HG02642 (cell line): Measurements from ENCODE around the gene VAMP5.
A peak's percentile ranks its signal among the peaks of the same experiment; 100 is the strongest.
"Not testable (repeated sequence)": the region's sequence is repeated elsewhere in the genome, so short reads cannot be mapped to it uniquely, and the experiment has no call there.

Experiments
- ATAC-seq: cut with Tn5 transposase; IDR thresholded peaks from one replicate; pipeline ENCODE4 v1.9.1; 2021; ENCODE audit warnings: mild to moderate bottlenecking; ENCODE audit not compliant: unreplicated experiment, poor library complexity

VAMP5 gene

DNA sequence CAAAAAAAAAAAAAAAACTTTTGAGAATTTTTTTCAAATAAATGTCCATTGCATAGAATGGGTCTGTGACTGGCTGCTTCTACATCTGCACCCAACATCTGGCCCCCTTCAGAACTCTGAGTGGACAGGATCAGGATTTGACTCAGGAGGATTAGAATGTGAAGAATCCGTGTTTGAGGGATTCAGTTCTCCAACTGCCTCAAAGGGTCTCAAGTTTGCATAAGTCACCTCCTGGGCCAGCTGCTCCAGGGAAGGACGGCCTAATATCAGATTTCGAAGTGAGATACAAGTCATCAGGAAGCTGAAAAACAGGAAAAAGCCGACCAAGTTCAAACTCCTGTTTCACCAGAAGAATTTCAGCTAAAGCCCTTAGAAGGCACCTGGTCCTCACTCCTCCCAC lies 34.4 kb upstream of the VAMP5 start:
- ATAC-seq = no peak

GRCh38 chr2:85550486-85550885 lies 33.7 kb upstream of the VAMP5 start:
- ATAC-seq = no peak

DNA sequence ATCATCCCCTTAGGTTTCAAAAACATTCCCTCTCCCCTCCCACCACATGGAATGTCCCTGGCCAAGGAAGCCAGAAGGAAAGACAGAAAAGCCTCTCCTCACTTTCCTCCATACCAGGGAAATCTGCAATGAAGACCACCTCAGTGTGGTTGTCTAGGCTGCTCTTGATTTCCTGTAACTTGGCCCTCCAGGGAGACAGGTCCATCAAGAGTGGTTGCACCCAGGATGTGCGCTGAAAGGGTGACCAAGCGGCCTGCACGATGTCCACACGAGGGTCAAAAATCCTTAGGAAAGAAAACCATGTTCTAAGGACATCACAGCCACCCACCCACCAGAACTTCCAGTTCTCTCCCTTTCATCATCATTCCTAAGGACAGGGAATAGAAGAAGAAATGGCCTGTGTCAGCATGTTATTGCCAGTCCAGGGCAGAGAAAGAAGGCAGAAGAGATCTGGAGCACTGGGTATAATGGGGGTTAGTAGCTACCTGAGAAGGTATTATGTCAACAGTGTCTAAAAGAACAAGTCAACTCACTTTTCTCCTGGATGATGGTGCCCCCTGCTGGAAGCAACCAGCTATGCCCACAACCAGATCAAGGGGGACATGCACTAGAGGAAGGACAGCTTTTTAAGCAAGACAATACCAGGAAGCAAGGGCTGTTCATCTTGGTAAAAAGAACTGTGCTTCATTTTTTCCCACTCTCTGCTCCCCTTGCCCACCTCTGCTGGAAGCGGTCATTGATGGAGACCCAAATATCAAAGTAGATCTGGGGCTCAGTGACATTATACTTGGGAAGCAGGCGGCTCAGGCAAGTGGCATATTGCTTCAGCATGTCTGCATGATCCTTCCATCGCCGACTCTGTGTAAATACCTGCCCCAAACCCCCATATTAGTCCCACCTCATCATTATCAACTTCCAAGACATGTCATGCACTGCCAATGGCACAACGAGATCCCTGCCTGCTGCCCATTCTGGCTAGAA lies 32.2 kb upstream of the VAMP5 start:
- peak; percentile 74 for ATAC-seq

GRCh38 chr2:85553184-85553583 lies 31.0 kb upstream of the VAMP5 start:
- ATAC-seq = no peak

DNA sequence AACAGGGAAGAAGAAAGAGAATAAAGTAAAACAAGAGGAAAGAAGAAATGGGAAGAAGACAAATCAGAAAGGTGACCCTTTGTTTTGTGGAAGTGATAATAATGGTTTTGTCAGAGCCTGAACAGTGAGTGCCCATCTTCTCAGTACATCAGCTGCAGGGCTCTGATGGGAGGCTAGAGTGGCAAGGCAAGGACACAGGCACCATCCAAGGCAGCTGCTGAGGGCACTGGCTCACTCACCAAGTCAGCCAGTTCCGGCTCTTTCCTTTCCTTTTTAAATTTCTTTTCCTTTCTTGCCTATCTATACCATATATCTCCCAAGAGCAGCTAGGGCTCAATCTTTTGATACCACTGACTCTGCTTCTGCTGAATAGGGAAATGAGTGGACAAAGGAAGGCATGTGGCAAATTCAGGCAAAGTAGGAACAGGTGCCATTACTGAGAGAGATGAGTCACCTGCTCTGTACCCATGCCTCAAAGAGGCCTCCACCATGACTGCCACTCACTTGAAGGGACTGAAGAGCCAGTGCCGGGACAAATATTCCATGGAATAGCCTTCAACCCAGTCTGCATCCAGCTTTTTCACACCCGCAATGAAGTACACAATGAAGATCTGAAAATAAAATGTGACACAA lies 29.1 kb upstream of the VAMP5 start:
- no peak for ATAC-seq

DNA sequence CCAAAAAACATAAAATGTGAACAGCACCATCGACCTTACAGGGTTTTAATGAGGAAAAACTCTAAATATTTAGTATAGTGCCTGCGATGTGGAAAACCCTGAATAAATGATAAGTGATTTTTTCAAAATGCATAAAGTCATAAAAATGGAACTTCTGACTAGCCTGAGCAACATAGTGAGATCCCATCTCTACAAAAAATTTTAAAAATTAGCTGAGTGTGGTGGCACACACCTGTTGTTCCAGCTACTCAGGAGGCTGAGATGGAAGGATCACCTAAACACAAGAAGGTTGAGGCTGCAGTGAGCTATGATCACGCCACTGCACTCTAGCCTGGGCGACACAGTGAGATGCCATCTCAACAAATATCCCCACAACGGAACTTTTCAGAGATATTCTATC lies 27.1 kb upstream of the VAMP5 start:
- no peak for ATAC-seq

DNA sequence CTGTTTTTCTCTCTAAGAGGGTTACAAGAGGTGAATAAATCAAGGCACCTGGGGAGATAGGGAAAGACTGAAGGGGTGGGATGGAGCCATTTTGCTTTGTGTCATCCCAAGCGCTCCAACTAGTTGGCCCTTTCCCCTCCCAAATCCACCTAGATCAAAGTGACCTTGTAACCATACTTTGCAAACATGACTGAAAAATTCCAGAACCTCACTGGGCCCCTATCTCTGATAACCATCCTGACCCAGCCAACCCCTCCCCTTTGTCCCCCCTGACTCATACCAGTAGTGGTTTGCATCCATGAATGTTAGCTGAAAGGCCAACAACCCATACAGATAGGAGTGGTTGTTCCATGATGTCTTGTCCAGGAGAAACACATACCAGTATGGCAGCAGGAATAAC lies 26.1 kb upstream of the VAMP5 start:
- no peak for ATAC-seq

GRCh38 chr2:85560403-85560726 lies 23.9 kb upstream of the VAMP5 start:
- not testable (repeated sequence) for ATAC-seq

DNA sequence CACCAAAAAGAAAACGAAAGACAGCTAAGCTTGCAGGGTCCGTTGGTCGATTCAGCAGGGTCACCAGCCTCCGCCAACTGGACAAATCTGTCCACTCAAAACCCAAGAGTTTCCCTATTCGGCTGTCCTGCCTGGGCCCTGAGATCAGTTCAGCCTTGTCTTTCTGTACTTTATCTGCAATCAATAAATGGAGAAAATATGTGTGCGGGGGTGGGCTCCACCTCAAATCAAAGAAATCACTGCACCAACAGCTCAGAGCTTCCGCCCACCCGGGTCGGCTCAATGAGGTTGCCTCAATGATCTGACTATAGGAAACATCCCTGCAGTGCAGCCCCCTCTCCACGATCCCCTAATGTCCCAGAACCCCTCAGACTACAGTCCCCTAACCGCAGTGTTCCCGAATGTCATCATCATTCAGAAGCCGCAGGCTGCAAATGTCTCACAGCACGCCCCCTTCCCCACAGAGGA lies 23.4 kb upstream of the VAMP5 start:
- ATAC-seq = peak; percentile 29

DNA sequence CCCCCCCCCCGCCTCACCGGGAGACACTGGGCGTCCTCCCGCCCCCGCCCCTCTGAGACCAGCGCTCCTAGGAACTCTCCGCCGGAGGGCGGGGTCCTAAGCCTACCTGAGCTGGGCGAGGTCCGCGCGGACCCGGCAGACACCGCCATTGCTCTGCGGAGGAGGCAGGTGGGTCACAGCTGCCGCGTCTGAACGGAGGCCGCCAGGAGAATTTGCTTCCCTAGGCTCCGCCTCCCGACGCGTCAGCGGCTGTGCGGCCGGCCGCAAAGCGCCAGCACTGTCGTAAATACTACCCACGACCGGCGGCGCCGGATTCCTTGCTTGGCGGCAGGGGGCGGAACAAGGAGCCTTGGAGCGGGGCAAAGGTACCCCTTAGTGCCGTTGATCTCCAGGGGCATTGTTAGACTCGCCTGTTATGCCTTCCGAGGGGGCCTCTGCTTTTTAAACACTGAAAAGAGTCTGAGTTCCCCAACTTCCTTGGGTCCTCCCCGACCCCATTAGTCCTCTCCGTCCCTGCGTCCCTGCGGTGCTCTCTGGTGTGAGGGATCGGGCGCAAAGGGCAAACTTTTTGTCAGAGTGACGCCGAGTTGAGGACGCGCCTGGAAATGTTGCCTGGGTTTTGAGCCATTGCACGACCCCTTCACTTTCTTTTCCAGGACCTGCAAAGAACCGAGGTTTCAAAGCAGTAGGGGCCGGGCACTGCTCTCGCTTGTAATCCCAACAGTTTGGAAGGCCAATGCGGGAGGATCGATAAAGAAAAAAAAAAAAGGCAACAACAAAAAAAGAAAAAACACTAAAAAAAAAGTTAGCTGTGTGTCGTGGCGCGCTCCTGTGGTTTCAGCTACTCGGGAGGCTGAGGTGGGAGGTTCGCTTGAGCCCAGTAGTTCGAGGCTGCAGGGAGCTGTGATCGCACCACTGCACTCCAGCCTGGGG lies 22.7 kb upstream of the VAMP5 start, which contains the start of gene GGCX:
GGCX (minus strand) TSS at position 214 of the 933 bp plus-strand sequence; CDS start at position 149, 65 bp downstream.
- ATAC-seq = peak; percentile 91

DNA sequence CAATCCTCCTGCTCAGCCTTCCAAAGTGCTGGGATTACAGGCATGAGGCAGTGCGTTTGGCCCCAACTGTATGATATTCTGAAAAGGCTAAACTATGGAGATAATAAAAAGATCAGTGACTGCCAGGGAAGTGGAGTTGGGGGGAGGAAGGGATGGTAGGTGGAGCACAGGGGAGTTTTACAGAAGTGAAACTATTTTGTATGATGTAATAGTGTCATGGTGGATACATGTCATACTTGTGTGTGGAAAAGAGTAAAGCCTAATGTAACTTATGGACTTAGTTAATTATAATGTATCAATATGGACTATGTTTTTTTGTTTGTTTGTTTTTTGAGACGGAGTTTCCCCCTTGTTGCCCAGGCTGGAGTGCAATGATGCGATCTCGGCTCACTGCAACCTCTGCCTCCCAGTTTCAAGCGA lies 20.1 kb upstream of the VAMP5 start:
- no peak for ATAC-seq

- ATAC-seq = no peak
Observed at GRCh38 chr2:85566265-85566664, 18.0 kb upstream of the VAMP5 start.

DNA sequence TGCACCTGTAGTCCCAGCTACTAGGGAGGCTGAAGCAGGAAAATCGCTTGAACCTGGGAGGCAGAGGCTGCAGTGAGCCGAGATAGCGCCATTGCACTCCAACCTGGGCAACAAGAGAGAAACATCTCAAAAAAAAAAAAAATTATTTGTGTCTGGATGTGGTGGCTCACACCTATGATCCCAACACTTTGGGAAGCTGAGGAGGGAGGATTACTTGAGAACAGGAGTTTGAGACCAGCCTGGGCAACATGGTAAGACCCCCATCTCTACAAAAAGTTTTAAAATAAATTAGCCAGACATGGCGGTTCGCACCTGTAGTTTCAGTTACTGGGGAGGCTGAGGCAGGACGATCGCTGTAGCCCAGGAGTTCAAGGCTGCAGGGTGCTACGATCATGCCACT lies 8.5 kb upstream of the VAMP5 start:
- ATAC-seq = no peak

- ATAC-seq = no peak
Observed at GRCh38 chr2:85577063-85577385, 7.2 kb upstream of the VAMP5 start.

- peak; percentile 66 for ATAC-seq
Observed at GRCh38 chr2:85577386-85578242, 6.6 kb upstream of the VAMP5 start, which contains the start of gene VAMP8. Gene VAMP8 (plus strand): TSS chr2:85577586. CDS start chr2:85577647, 61 bp downstream.

DNA sequence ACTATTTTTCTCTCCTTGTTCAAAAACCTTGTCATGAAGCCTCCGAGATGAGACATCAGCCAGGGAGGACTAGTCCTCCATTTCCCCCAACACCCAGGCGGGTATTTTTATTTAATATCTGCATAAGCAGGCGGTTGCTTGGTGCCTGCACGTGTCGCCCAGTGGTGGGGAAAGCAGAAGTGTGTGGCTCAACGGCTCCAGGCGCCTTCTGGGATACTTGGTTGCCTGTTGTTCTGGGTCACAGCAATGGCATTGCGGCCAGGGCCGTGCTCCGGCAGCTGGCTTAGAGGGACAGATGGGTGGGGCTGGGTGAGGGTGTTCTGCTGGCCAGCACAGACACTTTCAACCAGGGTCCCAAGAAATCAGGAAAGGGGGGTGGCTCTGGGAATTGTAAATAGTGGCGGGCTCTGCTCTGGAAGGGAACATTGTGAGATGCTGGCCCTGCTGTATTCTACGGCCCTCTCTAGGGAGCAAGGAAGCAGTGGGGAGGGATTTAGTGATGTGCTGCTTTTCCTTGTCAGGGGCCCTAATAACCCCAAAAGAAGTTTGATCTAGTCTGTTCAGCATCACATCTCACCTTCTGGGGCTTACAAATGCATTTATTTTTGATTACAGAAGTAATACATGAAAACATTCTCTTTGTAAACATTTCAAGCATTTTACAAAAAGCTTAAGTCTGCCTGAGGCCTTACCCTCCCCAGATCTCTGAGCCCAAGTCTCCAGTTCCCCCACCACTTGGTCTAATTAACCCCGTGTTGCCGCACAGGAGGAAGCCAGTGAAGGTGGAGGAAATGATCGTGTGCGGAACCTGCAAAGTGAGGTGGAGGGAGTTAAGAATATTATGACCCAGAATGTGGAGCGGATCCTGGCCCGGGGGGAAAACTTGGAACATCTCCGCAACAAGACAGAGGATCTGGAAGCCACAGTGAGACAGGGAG lies 5.7 kb upstream of the VAMP5 start:
- peak; percentile 49 for ATAC-seq

- no peak for ATAC-seq
Observed at GRCh38 chr2:85579266-85579935, 4.8 kb upstream of the VAMP5 start.

DNA sequence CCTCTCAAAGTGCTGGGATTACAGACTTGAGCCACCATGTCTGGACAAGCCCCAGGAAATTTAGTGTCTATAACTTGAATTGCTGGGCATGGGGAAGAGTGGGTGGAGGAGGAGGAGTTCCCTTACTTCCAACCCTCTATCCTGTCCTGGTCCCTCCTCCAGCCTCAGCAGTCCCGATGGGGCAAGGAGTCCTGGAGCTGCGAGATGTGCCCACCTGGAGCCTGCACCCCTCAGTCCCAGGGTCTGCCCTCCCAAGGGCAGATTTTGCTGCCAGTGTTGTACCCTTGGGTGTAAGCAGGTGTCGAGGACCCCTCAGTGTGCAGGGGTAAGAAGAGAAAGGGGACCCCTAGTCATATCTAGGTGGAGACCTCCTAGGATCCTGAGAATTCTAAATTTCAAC lies 4.0 kb upstream of the VAMP5 start:
- ATAC-seq = no peak
